DND-41 (cell line): ENCODE data around the gene ANKRD18A.

Experiments used
- EZH2 ChIP-seq: IDR thresholded peaks from 3 replicates; pipeline ENCODE4 v1.6.1; 2012; ENCODE audit warnings: borderline replicate concordance, low read depth, mild to moderate bottlenecking, moderate library complexity, low read length, inconsistent platforms; ENCODE audit not compliant: severe bottlenecking
- TF ChIP-seq, protein P1 (sequence below): IDR thresholded peaks from 2 replicates; pipeline ENCODE4 v1.5.1; 2012; ENCODE audit warnings: borderline replicate concordance, low read length, moderate library complexity, mild to moderate bottlenecking; ENCODE audit not compliant: poor library complexity, severe bottlenecking; ENCODE audit errors: extremely low read depth

DNA sequence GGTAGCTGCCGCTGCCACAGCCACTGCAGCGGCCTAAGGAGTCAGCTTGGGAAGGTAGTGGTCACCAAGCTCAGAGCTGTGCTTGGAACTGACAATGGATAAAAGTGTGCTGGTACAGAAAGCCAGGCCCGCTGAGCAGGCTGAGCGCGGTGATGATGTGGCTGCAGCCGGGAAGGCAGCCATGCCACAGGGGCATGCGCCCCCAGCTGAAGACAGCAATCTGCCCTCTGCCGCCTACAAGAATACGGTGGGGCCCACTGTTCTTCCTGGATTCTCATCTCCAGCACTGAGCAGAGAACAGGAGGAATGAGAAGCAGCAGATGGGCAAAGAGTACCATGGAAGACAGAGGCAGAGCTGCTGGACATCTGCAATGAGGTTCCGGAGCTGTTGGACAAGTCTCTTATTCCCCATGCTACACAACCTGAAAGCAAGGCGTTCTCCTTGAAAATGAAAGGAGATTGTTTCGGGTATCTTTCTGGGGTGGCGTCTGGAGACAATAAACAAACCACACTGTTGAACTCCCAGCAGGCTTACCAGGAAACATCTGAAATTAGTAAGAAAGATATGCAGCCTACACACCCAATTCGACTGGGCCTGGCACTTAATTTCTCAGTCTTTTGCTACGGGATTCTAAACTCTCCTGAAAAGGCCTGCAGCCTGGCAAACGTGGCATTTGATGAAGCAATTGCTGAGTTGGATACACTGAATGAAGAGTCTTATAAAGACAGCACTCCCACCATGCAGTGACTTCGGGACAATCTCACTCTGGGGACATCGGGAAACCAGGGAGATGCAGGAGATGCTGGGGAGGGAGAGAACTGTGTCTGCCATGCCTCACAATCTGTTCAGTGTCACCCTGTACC is 22.8 kb upstream of the ANKRD18A start:
- TF ChIP-seq, protein P1, sequence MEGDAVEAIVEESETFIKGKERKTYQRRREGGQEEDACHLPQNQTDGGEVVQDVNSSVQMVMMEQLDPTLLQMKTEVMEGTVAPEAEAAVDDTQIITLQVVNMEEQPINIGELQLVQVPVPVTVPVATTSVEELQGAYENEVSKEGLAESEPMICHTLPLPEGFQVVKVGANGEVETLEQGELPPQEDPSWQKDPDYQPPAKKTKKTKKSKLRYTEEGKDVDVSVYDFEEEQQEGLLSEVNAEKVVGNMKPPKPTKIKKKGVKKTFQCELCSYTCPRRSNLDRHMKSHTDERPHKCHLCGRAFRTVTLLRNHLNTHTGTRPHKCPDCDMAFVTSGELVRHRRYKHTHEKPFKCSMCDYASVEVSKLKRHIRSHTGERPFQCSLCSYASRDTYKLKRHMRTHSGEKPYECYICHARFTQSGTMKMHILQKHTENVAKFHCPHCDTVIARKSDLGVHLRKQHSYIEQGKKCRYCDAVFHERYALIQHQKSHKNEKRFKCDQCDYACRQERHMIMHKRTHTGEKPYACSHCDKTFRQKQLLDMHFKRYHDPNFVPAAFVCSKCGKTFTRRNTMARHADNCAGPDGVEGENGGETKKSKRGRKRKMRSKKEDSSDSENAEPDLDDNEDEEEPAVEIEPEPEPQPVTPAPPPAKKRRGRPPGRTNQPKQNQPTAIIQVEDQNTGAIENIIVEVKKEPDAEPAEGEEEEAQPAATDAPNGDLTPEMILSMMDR: no peak
- TF ChIP-seq EZH2: no peak
